GM23248 (cell line): Measurements from ENCODE around the gene IGF1R.

Experiments used
- EZH2 ChIP-seq: fragments of 200-600 bp; sonication (generic); IDR thresholded peaks from 2 replicates; pipeline ENCODE4 v1.6.1; 2018; ENCODE audit warnings: antibody characterized with exemption, mild to moderate bottlenecking; ENCODE audit not compliant: insufficient read depth, poor library complexity, severe bottlenecking
- EZH2phosphoT487 ChIP-seq: fragments of 200-600 bp; sonication (generic); IDR thresholded peaks from 2 replicates; pipeline ENCODE4 v1.6.1; 2018; ENCODE audit warnings: antibody characterized with exemption, moderate library complexity, mild to moderate bottlenecking, low read depth; ENCODE audit not compliant: insufficient read depth

GRCh38 chr15:98765610-98766009, 117.3 kb downstream of the IGF1R start:
- no peak for TF ChIP-seq EZH2phosphoT487
- no peak for TF ChIP-seq EZH2
